Panc1 (cell line): ENCODE results near the gene SMYD2. TPM values are rescaled to one million over a fixed set of nuclear protein-coding genes. Genes with fewer than 3 reads are reported as not detected.

Experiments
- ATAC-seq: fragments of 200-7000 bp; cut with Tn5 transposase; 2 replicates; pipeline ENCODE4 v1.9.1; 2020; ENCODE audit warnings: mild to moderate bottlenecking, moderate library complexity
- BruUV-seq: library from RNA; stranded (reverse); fragments of 400-500 nt; replicated peaks from 2 replicates; lab custom pipeline; 2021; lab: Mats Ljungman, UMichigan
- CTCF ChIA-PET: fragments of 300-600 bp; sonication (Branson Sonifier 250); formaldehyde crosslinking; loops from one replicate; lab custom pipeline; 2022; ENCODE audit warnings: antibody characterized with exemption; lab: Charles Lee
- POLR2A ChIA-PET: fragments of 300-600 bp; sonication (Branson Sonifier 250); formaldehyde crosslinking; loops from one replicate; lab custom pipeline; 2022; ENCODE audit warnings: antibody characterized with exemption; lab: Charles Lee
- DNase-seq: peaks from one replicate; pipeline ENCODE4 v3.0.0-alpha.2; 2010; ENCODE audit warnings: low read depth, low spot score
- H3K27ac ChIP-seq: 2 replicates; pipeline ENCODE4 v1.5.1; 2011; ENCODE audit warnings: mild to moderate bottlenecking, low read length, inconsistent platforms
- H3K27me3 ChIP-seq: fragments of 200-500 bp; sonication (Bioruptor generic); 2 replicates; pipeline ENCODE4 v1.6.0; 2014; ENCODE audit warnings: low read length, inconsistent platforms; ENCODE audit not compliant: control insufficient read depth, insufficient read depth
- H3K36me3 ChIP-seq: fragments of 200-500 bp; sonication (Bioruptor generic); 2 replicates; pipeline ENCODE4 v1.5.1; 2014; ENCODE audit warnings: inconsistent platforms, mild to moderate bottlenecking, low read length, moderate library complexity; ENCODE audit not compliant: control insufficient read depth, insufficient read depth
- H3K4me1 ChIP-seq: 2 replicates; pipeline ENCODE4 v1.5.1; 2011; ENCODE audit warnings: inconsistent platforms, mild to moderate bottlenecking, low read length, moderate library complexity; ENCODE audit not compliant: control insufficient read depth, insufficient read depth
- H3K4me3 ChIP-seq, 2 experiments: 2 replicates each; pipeline ENCODE4 v1.5.1; 2011 to 2012; ENCODE audit warnings: low read depth in 2 of 2, low read length in 2 of 2, mild to moderate bottlenecking in 2 of 2, inconsistent platforms in 1 of 2, moderate library complexity in 1 of 2
- H3K9me3 ChIP-seq: fragments of 200-500 bp; sonication (Bioruptor generic); 2 replicates; pipeline ENCODE4 v1.5.1; 2014; ENCODE audit warnings: low read depth, mild to moderate bottlenecking, inconsistent platforms, low read length, moderate library complexity; ENCODE audit not compliant: control insufficient read depth, insufficient read depth
- CTCF ChIP-seq: fragments of 450-650 bp; IDR thresholded peaks from 2 replicates; pipeline ENCODE4 v1.5.1; 2017; ENCODE audit warnings: mild to moderate bottlenecking
- POLR2AphosphoS5 ChIP-seq: IDR thresholded peaks from 2 replicates; pipeline ENCODE4 v1.6.1; 2012; ENCODE audit warnings: mild to moderate bottlenecking, low read depth, low read length, moderate library complexity
- TCF7L2 ChIP-seq: IDR thresholded peaks from 2 replicates; pipeline ENCODE4 v1.6.1; 2011; ENCODE audit warnings: mild to moderate bottlenecking, low read depth, low read length, inconsistent platforms
- in situ Hi-C: cut with HindIII; loops from 2 replicates; pipeline ENCODE4 v1.10.0; 2016; ENCODE audit warnings: low sequenced_read_pairs, low pct_unique_long_range_greater_than_20kb
- intact Hi-C: fragments of 100-400 bp; cut with micrococcal nuclease; formaldehyde crosslinking; loops from one replicate; pipeline ENCODE4 v1.10.0; 2022; ENCODE audit not compliant: unreplicated experiment
- total RNA-seq: library from RNA; stranded (reverse); gene quantifications from one replicate; pipeline ENCODE4 v1.2.1, GENCODE V29; 2021; ENCODE audit not compliant: unreplicated experiment

The SMYD2 gene
- total RNA-seq, 1 experiment from 2014 or later: 31.0 TPM

- peaks cover 2% of the 10 kb centered on the region; the same call in 1 of the 2 replicates for H3K4me1 ChIP-seq
- intact Hi-C loops: no loop called here
- BruUV-seq: no TSS peak
- H3K27me3 ChIP-seq: no peaks in the 10 kb centered on the region
- ATAC-seq: no peak
- no peak overlapping the region for H3K4me3 ChIP-seq
- POLR2A ChIA-PET: interaction anchor here (1.0 kb wide), 1 partner anchor 93 kb away, joined by 3 read pairs; no protein-coding TSS in a partner anchor
- H3K27ac ChIP-seq: no peak overlapping the region
- in situ Hi-C loops: no loop called here
- peaks cover 49% of the 10 kb centered on the region for H3K36me3 ChIP-seq
- no peak for TF ChIP-seq TCF7L2
- no peak for TF ChIP-seq POLR2AphosphoS5
- TF ChIP-seq CTCF: no peak
- H3K9me3 ChIP-seq: no peaks in the 10 kb centered on the region
- DNase-seq: no peak
- CTCF ChIA-PET: no interaction called here
Measured at GRCh38 chr1:214386333-214386732, 105.4 kb downstream of the SMYD2 start.
